GM19324 (cell line): ENCODE measurements around the gene RPL14.

Source experiments
- ATAC-seq: cut with Tn5 transposase; IDR thresholded peaks from one replicate; pipeline ENCODE4 v1.9.1; 2021; ENCODE audit warnings: mild to moderate bottlenecking, moderate library complexity; ENCODE audit not compliant: unreplicated experiment, low FRiP score

RPL14 gene

GRCh38 chr3:40516201-40516600 is 59.1 kb downstream of the RPL14 start:
- no peak for ATAC-seq

GRCh38 chr3:40518067-40518466 is 60.9 kb downstream of the RPL14 start:
- ATAC-seq = no peak
